C4-2B (cell line): ENCODE data around the gene SLC49A3.

Experiments
- H3K27ac ChIP-seq: fragments of 450-650 bp; 2 replicates; pipeline ENCODE4 v1.5.1; 2017
- ZFX ChIP-seq: fragments of 450-650 bp; IDR thresholded peaks from 2 replicates; pipeline ENCODE4 v1.6.1; 2017
- TF ChIP-seq, protein P1 (sequence below): fragments of 450-650 bp; conservative IDR thresholded peaks from 2 replicates; pipeline ENCODE4 v1.5.1; 2017; ENCODE audit warnings: mild to moderate bottlenecking

The SLC49A3 gene

DNA sequence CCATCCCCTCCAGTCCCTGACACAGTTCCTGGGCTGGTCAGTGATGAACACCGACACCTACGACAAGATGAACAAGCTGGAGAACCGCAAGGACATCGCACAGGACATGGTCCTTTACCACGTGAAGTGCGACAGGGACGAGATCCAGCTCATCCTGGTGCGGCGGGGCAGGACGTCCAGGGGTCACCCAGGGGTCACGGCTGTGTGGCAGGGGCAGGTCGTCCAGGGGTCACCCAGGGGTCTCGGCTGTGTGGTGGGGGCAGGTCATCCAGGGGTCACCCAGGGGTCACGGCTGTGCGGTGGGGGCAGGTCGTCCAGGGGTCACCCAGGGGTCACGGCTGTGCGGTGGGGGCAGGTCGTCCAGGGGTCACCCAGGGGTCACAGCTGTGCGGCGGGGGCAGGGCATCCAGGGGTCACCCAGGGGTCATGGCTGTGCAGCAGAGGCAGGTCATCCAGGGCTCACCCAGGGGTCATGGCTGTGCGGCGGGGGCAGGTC is 31.6 kb downstream of the SLC49A3 start:
- no peak overlapping the region for H3K27ac ChIP-seq
- TF ChIP-seq, protein P1, sequence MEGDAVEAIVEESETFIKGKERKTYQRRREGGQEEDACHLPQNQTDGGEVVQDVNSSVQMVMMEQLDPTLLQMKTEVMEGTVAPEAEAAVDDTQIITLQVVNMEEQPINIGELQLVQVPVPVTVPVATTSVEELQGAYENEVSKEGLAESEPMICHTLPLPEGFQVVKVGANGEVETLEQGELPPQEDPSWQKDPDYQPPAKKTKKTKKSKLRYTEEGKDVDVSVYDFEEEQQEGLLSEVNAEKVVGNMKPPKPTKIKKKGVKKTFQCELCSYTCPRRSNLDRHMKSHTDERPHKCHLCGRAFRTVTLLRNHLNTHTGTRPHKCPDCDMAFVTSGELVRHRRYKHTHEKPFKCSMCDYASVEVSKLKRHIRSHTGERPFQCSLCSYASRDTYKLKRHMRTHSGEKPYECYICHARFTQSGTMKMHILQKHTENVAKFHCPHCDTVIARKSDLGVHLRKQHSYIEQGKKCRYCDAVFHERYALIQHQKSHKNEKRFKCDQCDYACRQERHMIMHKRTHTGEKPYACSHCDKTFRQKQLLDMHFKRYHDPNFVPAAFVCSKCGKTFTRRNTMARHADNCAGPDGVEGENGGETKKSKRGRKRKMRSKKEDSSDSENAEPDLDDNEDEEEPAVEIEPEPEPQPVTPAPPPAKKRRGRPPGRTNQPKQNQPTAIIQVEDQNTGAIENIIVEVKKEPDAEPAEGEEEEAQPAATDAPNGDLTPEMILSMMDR = no peak
- no peak for TF ChIP-seq ZFX

DNA sequence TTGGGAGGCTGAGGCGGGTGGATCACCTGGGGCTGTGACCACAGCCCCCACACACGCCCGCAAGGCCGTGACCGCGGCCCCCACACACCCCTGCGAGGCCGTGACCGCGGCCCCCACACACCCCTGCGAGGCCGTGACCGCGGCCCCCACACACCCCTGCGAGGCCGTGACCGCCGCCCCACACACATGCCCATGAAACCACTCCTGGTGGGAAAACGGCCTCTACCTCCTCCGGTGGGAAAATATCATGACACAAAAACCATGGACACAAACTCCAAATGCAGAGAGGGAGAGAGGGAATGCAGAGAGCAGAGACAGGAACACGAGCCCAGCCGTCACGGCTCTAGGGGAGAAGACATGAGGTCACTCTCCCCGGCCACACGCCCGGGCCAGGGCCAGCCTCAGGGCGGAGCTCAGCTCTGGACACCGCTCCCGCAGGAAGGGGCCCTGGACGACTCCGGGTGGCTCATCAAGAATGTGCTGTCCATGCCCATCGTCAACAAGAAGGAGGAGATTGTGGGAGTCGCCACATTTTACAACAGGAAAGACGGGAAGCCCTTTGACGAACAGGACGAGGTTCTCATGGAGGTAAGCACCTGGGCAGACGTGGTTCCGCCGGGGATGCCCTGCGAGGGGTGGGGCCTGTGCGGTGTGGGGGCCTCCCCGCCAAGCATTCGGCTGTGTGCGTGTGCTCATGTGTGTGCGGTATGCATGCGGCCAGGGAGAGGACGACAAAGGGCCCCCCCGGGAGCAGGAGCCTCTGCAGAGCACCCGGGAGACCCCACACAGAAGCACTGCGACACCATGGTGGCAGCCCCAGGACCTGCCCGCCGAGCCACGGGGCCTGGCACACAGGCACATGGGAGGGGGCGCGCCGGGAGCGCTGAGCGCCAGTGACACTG is 32.3 kb downstream of the SLC49A3 start:
- H3K27ac ChIP-seq = no peak overlapping the region
- TF ChIP-seq ZFX = no peak
- TF ChIP-seq, protein P1 = no peak

DNA sequence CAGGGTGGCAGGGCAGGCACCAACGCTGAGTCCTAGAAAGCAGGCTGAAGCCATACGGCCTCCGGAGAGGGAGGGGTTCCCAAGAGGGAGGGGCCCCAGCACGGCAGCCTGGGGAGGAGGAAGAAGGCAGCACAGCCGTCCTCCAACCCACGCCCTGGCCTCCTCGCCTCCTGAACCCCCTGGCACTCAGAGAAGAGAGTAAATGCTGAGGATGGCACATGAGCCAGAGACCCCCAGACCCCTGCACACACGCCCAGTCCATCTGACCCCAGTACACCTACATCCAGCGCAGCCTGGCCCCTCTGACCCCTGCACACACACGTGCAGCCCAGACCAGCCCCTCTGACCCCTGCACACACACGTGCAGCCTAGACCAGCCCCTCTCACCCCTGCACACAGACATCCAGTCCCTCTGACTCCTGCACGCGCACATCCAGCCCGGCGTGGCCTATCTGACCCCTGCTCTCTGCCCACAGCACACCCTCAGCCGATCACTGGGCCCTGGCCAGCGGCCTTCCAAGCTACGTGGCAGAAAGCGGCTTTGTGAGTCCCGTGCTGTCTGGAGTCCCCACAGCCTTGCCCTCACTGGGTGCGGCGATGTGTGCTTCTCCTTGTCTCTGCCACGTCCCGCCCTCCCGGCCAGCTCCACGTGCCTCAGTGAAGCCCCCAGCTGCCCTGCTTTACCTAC is 33.3 kb downstream of the SLC49A3 start:
- TF ChIP-seq ZFX = no peak
- TF ChIP-seq, protein P1 = no peak
- H3K27ac ChIP-seq = no peak overlapping the region

DNA sequence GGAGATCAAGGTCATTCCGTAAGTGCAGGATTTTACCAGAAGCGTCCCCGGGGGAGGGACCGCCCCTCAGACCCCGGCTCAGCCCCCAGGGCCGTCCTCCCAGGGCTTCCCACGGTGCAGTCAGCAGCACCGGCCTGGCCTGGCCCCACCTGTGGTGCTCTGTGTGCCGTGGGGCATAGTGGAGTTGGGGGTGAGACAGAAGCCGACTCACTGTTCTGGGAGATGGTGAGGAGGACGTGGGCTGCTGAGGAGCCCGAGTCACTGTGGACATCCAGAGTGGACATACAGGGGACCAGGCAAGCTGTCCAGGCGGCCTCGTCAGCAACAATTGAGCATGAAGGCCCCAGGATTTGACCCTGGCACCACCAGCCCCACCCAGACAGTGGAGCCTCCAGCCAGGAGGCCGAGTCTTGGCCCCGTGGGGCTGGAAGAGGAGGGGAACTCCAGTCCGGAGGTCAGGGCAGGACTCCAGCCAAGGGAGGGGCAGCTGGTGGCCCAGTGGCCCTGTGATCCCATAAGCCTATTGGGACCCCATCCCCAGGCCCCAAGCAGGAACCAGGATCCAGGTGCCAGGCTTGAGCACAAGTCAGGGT is 34.0 kb downstream of the SLC49A3 start:
- no peak for TF ChIP-seq ZFX
- TF ChIP-seq, protein P1 = no peak
- H3K27ac ChIP-seq = no peak overlapping the region

DNA sequence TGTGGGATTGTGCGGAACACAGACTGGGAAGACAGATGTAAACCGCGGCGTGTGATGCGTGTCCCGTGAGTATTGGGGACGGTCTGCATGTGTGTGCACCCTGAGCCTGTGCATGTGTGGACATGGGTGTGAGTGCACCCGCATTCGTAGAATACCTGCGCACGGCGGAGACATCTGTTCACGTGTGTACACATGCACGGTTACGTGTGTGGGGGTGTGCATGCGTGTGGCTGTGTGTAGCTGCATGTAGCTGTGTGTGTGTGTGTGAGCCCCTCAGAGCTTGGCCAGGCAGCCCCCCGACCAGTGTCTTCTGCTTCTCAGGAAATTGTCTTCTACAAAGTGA is 34.5 kb downstream of the SLC49A3 start:
- H3K27ac ChIP-seq = no peak overlapping the region
- TF ChIP-seq ZFX = no peak
- TF ChIP-seq, protein P1 = no peak

DNA sequence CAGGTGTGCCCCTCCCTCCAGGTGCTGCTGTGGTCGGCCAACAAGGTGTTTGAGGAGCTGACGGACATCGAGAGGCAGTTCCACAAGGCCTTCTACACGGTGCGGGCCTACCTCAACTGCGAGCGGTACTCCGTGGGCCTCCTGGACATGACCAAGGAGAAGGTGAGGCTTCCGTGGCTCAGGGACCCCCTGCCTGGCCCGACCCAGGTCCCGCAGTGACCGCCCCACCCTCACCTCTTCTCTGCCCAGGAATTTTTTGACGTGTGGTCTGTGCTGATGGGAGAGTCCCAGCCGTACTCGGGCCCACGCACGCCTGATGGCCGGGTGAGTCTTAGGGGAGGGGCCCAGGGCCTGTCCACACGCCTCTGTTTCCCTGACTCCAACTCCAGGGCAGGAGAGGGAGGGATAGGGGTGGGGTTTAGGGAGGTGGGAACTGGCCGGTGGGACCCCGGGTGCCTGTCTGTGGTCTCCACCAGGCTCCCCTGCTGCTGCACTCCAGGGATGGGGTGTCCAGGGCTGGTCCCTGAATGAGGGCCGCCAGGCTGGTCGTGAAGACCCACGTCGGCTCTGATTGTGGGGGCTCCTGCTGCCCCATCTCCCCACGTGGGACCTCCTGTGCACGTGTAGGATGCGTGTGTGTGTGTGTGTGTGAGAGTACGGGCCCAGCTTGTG is 35.0 kb downstream of the SLC49A3 start:
- H3K27ac ChIP-seq = no peak overlapping the region
- TF ChIP-seq ZFX = no peak
- TF ChIP-seq, protein P1 = no peak
